KOPT-K1 (cell line): ENCODE results near the gene ADPRS.

Experiments used
- H3K27ac ChIP-seq: fragments of 200-600 bp; sonication (generic); 2 replicates; pipeline ENCODE4 v1.5.1; 2016; ENCODE audit warnings: antibody characterized with exemption, mild to moderate bottlenecking, low read depth, low read length; ENCODE audit not compliant: poor library complexity, severe bottlenecking
- H3K36me3 ChIP-seq: fragments of 200-600 bp; sonication (generic); 2 replicates; pipeline ENCODE4 v1.5.1; 2017; ENCODE audit warnings: antibody characterized with exemption, mild to moderate bottlenecking, low read length, moderate library complexity; ENCODE audit not compliant: insufficient read depth
- H3K9me3 ChIP-seq: fragments of 200-600 bp; sonication (generic); 2 replicates; pipeline ENCODE4 v1.5.1; 2017; ENCODE audit warnings: antibody characterized with exemption, low read length, mild to moderate bottlenecking; ENCODE audit not compliant: insufficient read depth, poor library complexity, severe bottlenecking

ADPRS gene

GRCh38 chr1:36083635-36084496 lies 4.8 kb upstream of the ADPRS start, which contains the start of gene TEKT2:
TEKT2 (plus strand) TSS chr1:36084094; CDS start chr1:36084922, 828 bp downstream.
- Histone ChIP-seq H3K27ac (no peak within 1 kb of the TSS), H3K36me3 (no peaks in the 10 kb centered on the region), H3K9me3 (no peaks in the 10 kb centered on the region)

- Histone ChIP-seq H3K9me3 (no peaks in the 10 kb centered on the region), H3K27ac (no peak overlapping the region), H3K36me3 (no peaks in the 10 kb centered on the region)
Measured at GRCh38 chr1:36084497-36085115, 4.1 kb upstream of the ADPRS start.

GRCh38 chr1:36085126-36085525 lies 3.6 kb upstream of the ADPRS start:
- H3K27ac ChIP-seq = no peak overlapping the region
- no peaks in the 10 kb centered on the region for H3K36me3 ChIP-seq
- no peaks in the 10 kb centered on the region for H3K9me3 ChIP-seq

GRCh38 chr1:36085686-36086526 lies 2.8 kb upstream of the ADPRS start:
- Histone ChIP-seq H3K9me3 (no peaks in the 10 kb centered on the region), H3K27ac (no peak overlapping the region), H3K36me3 (peaks cover 2% of the 10 kb centered on the region)

- Histone ChIP-seq H3K27ac (no peak overlapping the region), H3K36me3 (peaks cover 10% of the 10 kb centered on the region), H3K9me3 (no peaks in the 10 kb centered on the region)
Measured at GRCh38 chr1:36086529-36087232, 2.0 kb upstream of the ADPRS start.

- Histone ChIP-seq H3K9me3 (no peaks in the 10 kb centered on the region), H3K27ac (peak overlapping the region; percentile 75), H3K36me3 (peaks cover 18% of the 10 kb centered on the region)
Measured at GRCh38 chr1:36087233-36088123, 1.2 kb upstream of the ADPRS start.

- Histone ChIP-seq H3K27ac (peak overlapping the region; percentile 75), H3K36me3 (peaks cover 25% of the 10 kb centered on the region)
Measured at GRCh38 chr1:36088265-36088576, 471 bp upstream of the ADPRS start.

GRCh38 chr1:36089393-36090121 lies 865 bp downstream of the ADPRS start:
- Histone ChIP-seq H3K9me3 (no peaks in the 10 kb centered on the region), H3K36me3 (peaks cover 39% of the 10 kb centered on the region), H3K27ac (peak overlapping the region; percentile 75)

More at GRCh38 chr1:36088265-36088576, 471 bp upstream of the ADPRS start:
- no peaks in the 10 kb centered on the region for H3K9me3 ChIP-seq

GRCh38 chr1:36091141-36091540 lies 2.4 kb downstream of the ADPRS start:
- Histone ChIP-seq H3K9me3 (no peaks in the 10 kb centered on the region), H3K27ac (no peak overlapping the region), H3K36me3 (peaks cover 54% of the 10 kb centered on the region)

GRCh38 chr1:36091698-36092097 lies 3.0 kb downstream of the ADPRS start:
- H3K27ac ChIP-seq = no peak overlapping the region
- peaks cover 60% of the 10 kb centered on the region for H3K36me3 ChIP-seq
- H3K9me3 ChIP-seq = no peaks in the 10 kb centered on the region

GRCh38 chr1:36092166-36092797 lies 3.6 kb downstream of the ADPRS start:
- Histone ChIP-seq H3K27ac (no peak overlapping the region), H3K9me3 (no peaks in the 10 kb centered on the region), H3K36me3 (peaks cover 61% of the 10 kb centered on the region)

- Histone ChIP-seq H3K9me3 (no peaks in the 10 kb centered on the region), H3K36me3 (peaks cover 61% of the 10 kb centered on the region), H3K27ac (no peak overlapping the region)
Measured at GRCh38 chr1:36092798-36093185, 4.1 kb downstream of the ADPRS start.

GRCh38 chr1:36093226-36093625 lies 4.5 kb downstream of the ADPRS start:
- no peak overlapping the region for H3K27ac ChIP-seq
- peaks cover 61% of the 10 kb centered on the region for H3K36me3 ChIP-seq

More at GRCh38 chr1:36093226-36093625, 4.5 kb downstream of the ADPRS start:
- no peaks in the 10 kb centered on the region for H3K9me3 ChIP-seq
